Stimulated activated CD8-positive, alpha-beta memory T cell treated with anti-CD3 and anti-CD28 coated beads, Interleukin-4, amount 100 ng/mL, for 24 hours (primary cell): ENCODE data around the gene INPPL1.

Source experiments
- DNase-seq: peaks from one replicate; pipeline ENCODE4 v3.0.0-alpha.2; 2020; ENCODE audit warnings: low read depth

INPPL1 gene

GRCh38 chr11:72287293-72287692 lies 62.7 kb downstream of the INPPL1 start:
- DNase-seq = no peak
